Measurements from ENCODE around the gene S1PR5. TPM values are rescaled to one million over a fixed set of nuclear protein-coding genes. Genes with fewer than 3 reads are reported as not detected.
"Not testable (repeated sequence)": the region's sequence is repeated elsewhere in the genome, so short reads cannot be mapped to it uniquely, and the experiment has no call there.

The S1PR5 gene
- total RNA-seq, 1 experiment from 2014 or later: 2.4 TPM

GRCh38 chr19:10533646-10534386 lies 16.6 kb upstream of the S1PR5 start:
- DNase-seq: no peak
- Histone ChIP-seq H3K79me2 (ENCODE audit: low read length) (no peaks in the 10 kb centered on the region), H3K36me3 (ENCODE audit: low read depth, low read length) (no peaks in the 10 kb centered on the region), H2AFZ (ENCODE audit: low read length) (no peak overlapping the region), H3K9me2 (replicated peaks; ENCODE audit: low read length) (no peaks in the 10 kb centered on the region), H3K4me2 (ENCODE audit: low read length) (no peak overlapping the region), H3K27me3 (ENCODE audit: low read length) (no peaks in the 10 kb centered on the region), H4K20me1 (ENCODE audit: low read length) (no peaks in the 10 kb centered on the region), H3K4me3 (ENCODE audit: low read length) (no peak overlapping the region), H3F3A (ENCODE audit: low read length, unreplicated experiment) (no peaks in the 10 kb centered on the region), H3K27ac (ENCODE audit: low read length) (no peak overlapping the region), H3K4me1 (ENCODE audit: insufficient read depth, low read length) (no peaks in the 10 kb centered on the region), H3K9me3 (ENCODE audit: low read length) (no peaks in the 10 kb centered on the region), H3K9ac (ENCODE audit: low read length) (no peak overlapping the region)
- TF ChIP-seq EZH2 (IDR thresholded peaks at IDR 0.05; ENCODE audit: low read length, unreplicated experiment): no peak
- TF ChIP-seq, protein P1, sequence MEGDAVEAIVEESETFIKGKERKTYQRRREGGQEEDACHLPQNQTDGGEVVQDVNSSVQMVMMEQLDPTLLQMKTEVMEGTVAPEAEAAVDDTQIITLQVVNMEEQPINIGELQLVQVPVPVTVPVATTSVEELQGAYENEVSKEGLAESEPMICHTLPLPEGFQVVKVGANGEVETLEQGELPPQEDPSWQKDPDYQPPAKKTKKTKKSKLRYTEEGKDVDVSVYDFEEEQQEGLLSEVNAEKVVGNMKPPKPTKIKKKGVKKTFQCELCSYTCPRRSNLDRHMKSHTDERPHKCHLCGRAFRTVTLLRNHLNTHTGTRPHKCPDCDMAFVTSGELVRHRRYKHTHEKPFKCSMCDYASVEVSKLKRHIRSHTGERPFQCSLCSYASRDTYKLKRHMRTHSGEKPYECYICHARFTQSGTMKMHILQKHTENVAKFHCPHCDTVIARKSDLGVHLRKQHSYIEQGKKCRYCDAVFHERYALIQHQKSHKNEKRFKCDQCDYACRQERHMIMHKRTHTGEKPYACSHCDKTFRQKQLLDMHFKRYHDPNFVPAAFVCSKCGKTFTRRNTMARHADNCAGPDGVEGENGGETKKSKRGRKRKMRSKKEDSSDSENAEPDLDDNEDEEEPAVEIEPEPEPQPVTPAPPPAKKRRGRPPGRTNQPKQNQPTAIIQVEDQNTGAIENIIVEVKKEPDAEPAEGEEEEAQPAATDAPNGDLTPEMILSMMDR (conservative IDR thresholded peaks at IDR 0.05; ENCODE audit: low read depth, low read length): no peak
- no peak for TF ChIP-seq EZH2phosphoT487 (IDR thresholded peaks at IDR 0.05; ENCODE audit: borderline replicate concordance, low read length)
- no peak for ATAC-seq
- no TSS peak for BruUV-seq (replicated peaks)
- ChIA-PET POLR2A (ENCODE audit: unreplicated experiment) (no interaction called here), CTCF (no interaction called here)
- intact Hi-C loops (cut with micrococcal nuclease): no loop called here

DNA sequence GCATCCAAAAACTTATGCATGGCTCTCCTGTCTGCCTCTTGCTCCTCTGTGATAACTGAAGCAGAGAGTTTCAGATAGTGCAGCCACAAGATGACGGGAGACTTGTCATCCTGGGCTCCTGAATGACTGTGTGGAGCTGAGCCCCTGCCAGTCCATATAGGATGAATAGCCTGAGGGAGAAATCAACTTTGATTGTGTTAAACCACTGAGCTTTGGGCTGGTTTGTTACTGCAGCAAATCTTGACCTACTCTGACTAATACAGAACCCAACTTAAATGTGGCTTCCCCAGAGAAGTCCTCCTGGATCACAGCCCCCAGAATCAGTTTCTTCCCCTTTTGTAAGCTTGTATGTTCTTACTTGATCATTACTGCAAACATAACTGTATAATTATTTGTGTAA lies 15.2 kb upstream of the S1PR5 start:
- intact Hi-C loops (cut with micrococcal nuclease): no loop called here
- no TSS peak for BruUV-seq (replicated peaks)
- POLR2A ChIA-PET (ENCODE audit: unreplicated experiment): no interaction called here
- Histone ChIP-seq H3K4me1 (ENCODE audit: insufficient read depth, low read length) (no peaks in the 10 kb centered on the region), H3K36me3 (ENCODE audit: low read depth, low read length) (no peaks in the 10 kb centered on the region), H3K4me3 (ENCODE audit: low read length) (no peak overlapping the region), H3F3A (ENCODE audit: low read length, unreplicated experiment) (no peaks in the 10 kb centered on the region), H3K9me2 (replicated peaks; ENCODE audit: low read length) (no peaks in the 10 kb centered on the region), H3K9ac (ENCODE audit: low read length) (no peak overlapping the region), H3K4me2 (ENCODE audit: low read length) (no peak overlapping the region), H4K20me1 (ENCODE audit: low read length) (no peaks in the 10 kb centered on the region), H3K27ac (ENCODE audit: low read length) (no peak overlapping the region), H3K9me3 (ENCODE audit: low read length) (no peaks in the 10 kb centered on the region), H3K27me3 (ENCODE audit: low read length) (no peaks in the 10 kb centered on the region), H3K79me2 (ENCODE audit: low read length) (no peaks in the 10 kb centered on the region), H2AFZ (ENCODE audit: low read length) (no peak overlapping the region)
- DNase-seq (no peak), ATAC-seq (no peak)
- TF ChIP-seq, protein P1 (conservative IDR thresholded peaks at IDR 0.05; ENCODE audit: low read depth, low read length): no peak
- TF ChIP-seq EZH2 (IDR thresholded peaks at IDR 0.05; ENCODE audit: low read length, unreplicated experiment) (no peak), EZH2phosphoT487 (IDR thresholded peaks at IDR 0.05; ENCODE audit: borderline replicate concordance, low read length) (no peak)
- CTCF ChIA-PET: no interaction called here

DNA sequence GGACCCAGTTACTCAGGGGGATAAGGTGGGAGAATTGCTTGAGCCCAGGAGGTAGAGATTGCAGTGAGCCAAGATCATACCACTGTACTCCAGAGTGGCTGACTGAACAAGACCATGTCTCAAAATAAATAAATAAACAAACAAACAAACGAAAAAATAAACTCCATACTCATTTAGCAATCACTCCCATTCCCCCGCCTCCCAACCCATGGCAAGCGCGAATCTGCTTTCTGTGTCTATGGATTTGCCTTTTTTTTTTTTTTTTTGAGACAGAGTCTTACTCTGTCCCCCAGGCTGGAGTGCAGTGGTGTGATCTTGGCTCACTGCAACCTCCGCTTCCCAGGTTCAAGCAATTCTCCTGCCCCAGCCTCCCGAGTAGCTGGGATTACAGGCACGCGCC lies 9.6 kb upstream of the S1PR5 start:
- BruUV-seq (replicated peaks); DNase-seq; H3K9me2 ChIP-seq (replicated peaks; ENCODE audit: low read length); H3K4me1 ChIP-seq (ENCODE audit: insufficient read depth, low read length); H3K4me2 ChIP-seq (ENCODE audit: low read length); ATAC-seq; H3F3A ChIP-seq (ENCODE audit: low read length, unreplicated experiment); CTCF ChIA-PET; H3K4me3 ChIP-seq (ENCODE audit: low read length); intact Hi-C loops (cut with micrococcal nuclease); H3K9ac ChIP-seq (ENCODE audit: low read length); H2AFZ ChIP-seq (ENCODE audit: low read length); H3K79me2 ChIP-seq (ENCODE audit: low read length); POLR2A ChIA-PET (ENCODE audit: unreplicated experiment); H3K27me3 ChIP-seq (ENCODE audit: low read length); H4K20me1 ChIP-seq (ENCODE audit: low read length); H3K27ac ChIP-seq (ENCODE audit: low read length); H3K36me3 ChIP-seq (ENCODE audit: low read depth, low read length); H3K9me3 ChIP-seq (ENCODE audit: low read length): not testable (repeated sequence)

Measured in PC-3 (cell line).